ENCODE measurements around the gene LSM7.

The LSM7 gene

DNA sequence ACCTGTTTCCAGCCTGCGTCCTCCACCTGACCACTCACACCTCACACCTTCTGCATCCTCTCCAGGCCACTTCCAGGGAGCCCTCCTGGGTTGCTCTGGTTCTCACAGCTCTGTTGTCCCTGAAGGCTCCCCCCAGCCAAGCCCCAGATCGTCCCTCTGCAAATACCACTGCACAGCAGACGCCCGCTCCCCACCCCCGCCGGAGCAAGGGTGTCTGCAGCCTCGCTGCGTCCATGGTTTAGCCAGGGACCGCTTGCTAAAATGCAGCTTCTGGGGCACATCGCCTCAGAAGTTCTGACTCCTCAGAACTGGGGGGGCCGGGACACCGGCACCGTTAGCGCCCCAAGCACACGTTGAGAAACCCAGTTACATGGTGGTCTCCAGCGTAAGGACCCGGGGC is 21.4 kb downstream of the LSM7 start:
- no peak overlapping the region for H2BK120ac ChIP-seq (ENCODE audit: low read depth, low read length)
- no peak overlapping the region for H3K9ac ChIP-seq (ENCODE audit: low read depth, low read length, poor library complexity)
- peak overlapping the region; percentile 4 for H3K18ac ChIP-seq (ENCODE audit: low read length)
- H3K4me1 ChIP-seq (ENCODE audit: control insufficient read depth in 2 of 2, insufficient read depth in 1 of 2, low read depth in 1 of 2, low read length in 2 of 2), result peaks cover 8 to 11% of the 10 kb centered on the region in 2 donors
- no peaks in the 10 kb centered on the region for H3K36me3 ChIP-seq (replicated peaks in 1 of 2; ENCODE audit: control insufficient read depth in 2 of 2, insufficient read depth in 2 of 2, low read length in 2 of 2)
- no peak overlapping the region for H3K4me3 ChIP-seq (ENCODE audit: low read length in 2 of 2)
- no peak overlapping the region for H3K4me2 ChIP-seq (ENCODE audit: insufficient read depth, low read length, poor library complexity, severe bottlenecking)
- no peak overlapping the region for H2BK5ac ChIP-seq (ENCODE audit: low read length)
- H3K27ac ChIP-seq (replicated peaks; ENCODE audit: low read length), result no peak overlapping the region
- H3K79me1 ChIP-seq (ENCODE audit: low read depth, low read length), result no peaks in the 10 kb centered on the region
- H3K14ac ChIP-seq (ENCODE audit: low read length), result no peak overlapping the region
- H3K27me3 ChIP-seq (ENCODE audit: control insufficient read depth in 3 of 3, insufficient read depth in 3 of 3, low read depth in 1 of 3, low read length in 3 of 3), result peaks cover 0 to 80% (median 28%) of the 10 kb centered on the region in 3 experiments
- peak overlapping the region; percentile 75 for H2BK15ac ChIP-seq (ENCODE audit: low read length)
- no peak overlapping the region for H4K91ac ChIP-seq (ENCODE audit: low read depth, low read length, poor library complexity)
- no peak overlapping the region for H2BK12ac ChIP-seq (ENCODE audit: low read length)
- no peak for DNase-seq (ENCODE audit: low spot score)
- H3K4ac ChIP-seq (ENCODE audit: low read length), result no peak overlapping the region
- no peak overlapping the region for H4K8ac ChIP-seq (ENCODE audit: low read depth, low read length)
- H3K23ac ChIP-seq (ENCODE audit: low read depth, low read length, poor library complexity), result peak overlapping the region; percentile 61
- peak overlapping the region; percentile 78 for H2AK5ac ChIP-seq (ENCODE audit: low read depth, low read length)
- H3K9me3 ChIP-seq (replicated peaks in 1 of 2; ENCODE audit: control insufficient read depth in 2 of 2, insufficient read depth in 1 of 2, low read depth in 1 of 2, low read length in 2 of 2), result no peaks in the 10 kb centered on the region
- no peak overlapping the region for H2AFZ ChIP-seq (ENCODE audit: low read length)
- no CpG with 5 or more reads among the region's 17 CpGs for WGBS, 2 donors (ENCODE audit: extremely low coverage in 2 of 2, insufficient read length in 2 of 2, insufficient replicate concordance in 1 of 2)

DNA sequence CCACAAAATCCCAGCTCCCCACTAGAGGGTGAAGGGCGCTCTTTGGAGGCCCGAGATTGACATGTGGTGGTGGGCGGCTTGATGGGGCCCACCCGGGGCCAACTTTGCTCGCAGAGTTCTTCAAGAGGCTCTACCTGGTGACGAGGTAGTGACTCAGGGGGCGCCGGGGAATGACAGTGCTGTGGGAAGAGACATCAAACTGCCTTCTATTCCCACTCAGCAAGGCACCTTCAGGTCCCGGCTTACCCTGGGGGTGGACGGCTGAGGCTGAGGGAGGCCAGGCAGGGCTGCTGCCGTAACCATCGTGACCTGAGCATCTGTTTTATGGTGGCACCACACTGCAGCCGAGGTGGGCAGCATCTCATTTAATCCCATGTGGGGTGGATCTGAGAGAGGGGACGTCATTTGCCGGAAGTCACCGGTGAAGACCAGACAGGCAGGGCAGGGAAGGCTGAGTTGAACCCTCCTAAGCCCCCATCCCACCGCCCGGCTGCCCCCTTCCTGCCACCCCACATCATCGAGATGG is 22.0 kb downstream of the LSM7 start:
- Histone ChIP-seq H3K27me3 (ENCODE audit: control insufficient read depth in 3 of 3, insufficient read depth in 3 of 3, low read depth in 1 of 3, low read length in 3 of 3) (peaks cover 0 to 80% (median 28%) of the 10 kb centered on the region in 3 experiments), H2AFZ (ENCODE audit: low read length) (no peak overlapping the region), H3K23ac (ENCODE audit: low read depth, low read length, poor library complexity) (peak overlapping the region; percentile 61), H3K18ac (ENCODE audit: low read length) (no peak overlapping the region), H3K4me2 (ENCODE audit: insufficient read depth, low read length, poor library complexity, severe bottlenecking) (no peak overlapping the region), H3K4me3 (ENCODE audit: low read length in 2 of 2) (no peak overlapping the region), H3K4ac (ENCODE audit: low read length) (no peak overlapping the region), H3K79me1 (ENCODE audit: low read depth, low read length) (no peaks in the 10 kb centered on the region), H3K4me1 (ENCODE audit: control insufficient read depth in 2 of 2, insufficient read depth in 1 of 2, low read depth in 1 of 2, low read length in 2 of 2) (peaks cover 8 to 12% of the 10 kb centered on the region in 2 donors), H3K9me3 (replicated peaks in 1 of 2; ENCODE audit: control insufficient read depth in 2 of 2, insufficient read depth in 1 of 2, low read depth in 1 of 2, low read length in 2 of 2) (no peaks in the 10 kb centered on the region), H2BK5ac (ENCODE audit: low read length) (no peak overlapping the region), H3K9ac (ENCODE audit: low read depth, low read length, poor library complexity) (no peak overlapping the region), H2AK5ac (ENCODE audit: low read depth, low read length) (peak overlapping the region; percentile 78), H4K91ac (ENCODE audit: low read depth, low read length, poor library complexity) (no peak overlapping the region), H2BK12ac (ENCODE audit: low read length) (no peak overlapping the region), H2BK15ac (ENCODE audit: low read length) (peak overlapping the region; percentile 25), H3K14ac (ENCODE audit: low read length) (no peak overlapping the region), H3K27ac (replicated peaks; ENCODE audit: low read length) (no peak overlapping the region), H4K8ac (ENCODE audit: low read depth, low read length) (no peak overlapping the region), H3K36me3 (replicated peaks in 1 of 2; ENCODE audit: control insufficient read depth in 2 of 2, insufficient read depth in 2 of 2, low read length in 2 of 2) (no peaks in the 10 kb centered on the region), H2BK120ac (ENCODE audit: low read depth, low read length) (peak overlapping the region; percentile 87)
- WGBS, 2 donors (ENCODE audit: extremely low coverage in 2 of 2, insufficient read length in 2 of 2, insufficient replicate concordance in 1 of 2), result no CpG with 5 or more reads among the region's 19 CpGs
- no peak for DNase-seq (ENCODE audit: low spot score)

- H3K14ac ChIP-seq (ENCODE audit: low read length), result no peak overlapping the region
- peak overlapping the region; percentile 87 for H2BK120ac ChIP-seq (ENCODE audit: low read depth, low read length)
- H4K91ac ChIP-seq (ENCODE audit: low read depth, low read length, poor library complexity), result peak overlapping the region; percentile 72
- H3K9ac ChIP-seq (ENCODE audit: low read depth, low read length, poor library complexity), result peak overlapping the region; percentile 21
- no peak overlapping the region for H3K4ac ChIP-seq (ENCODE audit: low read length)
- no peak overlapping the region for H3K18ac ChIP-seq (ENCODE audit: low read length)
- H3K4me2 ChIP-seq (ENCODE audit: insufficient read depth, low read length, poor library complexity, severe bottlenecking), result no peak overlapping the region
- H2AFZ ChIP-seq (ENCODE audit: low read length), result no peak overlapping the region
- H3K4me1 ChIP-seq (ENCODE audit: control insufficient read depth in 2 of 2, insufficient read depth in 1 of 2, low read depth in 1 of 2, low read length in 2 of 2), result peaks cover 8 to 14% of the 10 kb centered on the region in 2 donors
- H3K27ac ChIP-seq (replicated peaks; ENCODE audit: low read length), result no peak overlapping the region
- no peak overlapping the region for H3K4me3 ChIP-seq (ENCODE audit: low read length in 2 of 2)
- peak overlapping the region; percentile 58 for H2BK15ac ChIP-seq (ENCODE audit: low read length)
- H3K36me3 ChIP-seq (replicated peaks in 1 of 2; ENCODE audit: control insufficient read depth in 2 of 2, insufficient read depth in 2 of 2, low read length in 2 of 2), result no peaks in the 10 kb centered on the region
- no peaks in the 10 kb centered on the region for H3K79me1 ChIP-seq (ENCODE audit: low read depth, low read length)
- no peak overlapping the region for H4K8ac ChIP-seq (ENCODE audit: low read depth, low read length)
- peak overlapping the region; percentile 97 for H2AK5ac ChIP-seq (ENCODE audit: low read depth, low read length)
- no CpG with 5 or more reads among the region's 19 CpGs for WGBS, 2 donors (ENCODE audit: extremely low coverage in 2 of 2, insufficient read length in 2 of 2, insufficient replicate concordance in 1 of 2)
- H3K27me3 ChIP-seq (ENCODE audit: control insufficient read depth in 3 of 3, insufficient read depth in 3 of 3, low read depth in 1 of 3, low read length in 3 of 3), result peaks cover 0 to 77% (median 28%) of the 10 kb centered on the region in 3 experiments
- no peak for DNase-seq (ENCODE audit: low spot score)
- peak overlapping the region; percentile 10 for H2BK12ac ChIP-seq (ENCODE audit: low read length)
- H2BK5ac ChIP-seq (ENCODE audit: low read length), result peak overlapping the region; percentile 53
- H3K9me3 ChIP-seq (replicated peaks in 1 of 2; ENCODE audit: control insufficient read depth in 2 of 2, insufficient read depth in 1 of 2, low read depth in 1 of 2, low read length in 2 of 2), result no peaks in the 10 kb centered on the region
- H3K23ac ChIP-seq (ENCODE audit: low read depth, low read length, poor library complexity), result no peak overlapping the region
Observed at GRCh38 chr19:2305452-2306280, 22.7 kb downstream of the LSM7 start.

DNA sequence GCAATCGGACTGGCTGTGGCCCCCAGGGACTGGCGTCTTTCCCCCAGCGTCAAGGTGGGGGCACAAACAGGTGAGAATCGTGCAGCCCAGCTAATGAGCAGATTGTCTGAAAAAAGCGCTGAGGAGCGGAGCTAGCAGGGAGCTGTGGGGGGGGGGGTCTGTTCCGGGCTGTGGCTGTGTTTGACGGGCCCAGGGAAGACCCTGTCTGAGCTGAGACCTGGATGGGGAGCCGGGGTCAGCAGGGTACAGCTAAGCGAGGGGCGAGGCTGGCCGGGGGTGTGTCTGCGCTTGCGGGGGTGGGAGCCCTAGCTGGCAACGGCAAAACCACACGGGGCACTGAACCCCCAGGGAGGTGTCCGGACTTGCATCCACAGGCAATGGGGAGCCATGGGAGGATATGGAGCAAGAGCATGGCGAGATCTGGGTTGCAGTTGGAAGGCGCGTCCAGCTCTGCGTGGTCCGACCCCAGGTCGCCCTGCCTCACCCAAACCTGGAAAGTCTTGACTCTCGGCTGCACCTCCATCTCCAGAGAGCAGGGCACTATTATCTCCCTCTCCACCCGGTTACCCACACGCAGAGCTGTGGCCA is 25.1 kb downstream of the LSM7 start:
- no CpG with 5 or more reads among the region's 26 CpGs for WGBS, 2 donors (ENCODE audit: extremely low coverage in 2 of 2, insufficient read length in 2 of 2, insufficient replicate concordance in 1 of 2)
- H2AK5ac ChIP-seq (ENCODE audit: low read depth, low read length), result peak overlapping the region; percentile 97
- no peak overlapping the region for H4K8ac ChIP-seq (ENCODE audit: low read depth, low read length)
- peak overlapping the region; percentile 98 for H2BK5ac ChIP-seq (ENCODE audit: low read length)
- H3K27me3 ChIP-seq (ENCODE audit: control insufficient read depth in 3 of 3, insufficient read depth in 3 of 3, low read depth in 1 of 3, low read length in 3 of 3), result peaks cover 0 to 53% (median 22%) of the 10 kb centered on the region in 3 experiments
- H3K36me3 ChIP-seq (replicated peaks in 1 of 2; ENCODE audit: control insufficient read depth in 2 of 2, insufficient read depth in 2 of 2, low read length in 2 of 2), result no peaks in the 10 kb centered on the region
- H3K4me3 ChIP-seq (ENCODE audit: low read length in 2 of 2), result no peak overlapping the region
- H3K4me2 ChIP-seq (ENCODE audit: insufficient read depth, low read length, poor library complexity, severe bottlenecking), result no peak overlapping the region
- peak overlapping the region; percentile 99 for H3K14ac ChIP-seq (ENCODE audit: low read length)
- H2BK15ac ChIP-seq (ENCODE audit: low read length), result peak overlapping the region; percentile 99
- peak overlapping the region; percentile 81 for H2BK120ac ChIP-seq (ENCODE audit: low read depth, low read length)
- no peak for DNase-seq (ENCODE audit: low spot score)
- H3K9ac ChIP-seq (ENCODE audit: low read depth, low read length, poor library complexity), result no peak overlapping the region
- no peak overlapping the region for H3K4ac ChIP-seq (ENCODE audit: low read length)
- peaks cover 8 to 14% of the 10 kb centered on the region in 2 donors for H3K4me1 ChIP-seq (ENCODE audit: control insufficient read depth in 2 of 2, insufficient read depth in 1 of 2, low read depth in 1 of 2, low read length in 2 of 2)
- H2AFZ ChIP-seq (ENCODE audit: low read length), result peak overlapping the region; percentile 100
- H3K79me1 ChIP-seq (ENCODE audit: low read depth, low read length), result no peaks in the 10 kb centered on the region
- no peaks in the 10 kb centered on the region for H3K9me3 ChIP-seq (replicated peaks in 1 of 2; ENCODE audit: control insufficient read depth in 2 of 2, insufficient read depth in 1 of 2, low read depth in 1 of 2, low read length in 2 of 2)
- peak overlapping the region; percentile 93 for H3K18ac ChIP-seq (ENCODE audit: low read length)
- no peak overlapping the region for H4K91ac ChIP-seq (ENCODE audit: low read depth, low read length, poor library complexity)
- H2BK12ac ChIP-seq (ENCODE audit: low read length), result peak overlapping the region; percentile 90
- peak overlapping the region; percentile 96 for H3K23ac ChIP-seq (ENCODE audit: low read depth, low read length, poor library complexity)
- no peak overlapping the region for H3K27ac ChIP-seq (replicated peaks; ENCODE audit: low read length)

All from neuronal stem cell (in vitro differentiated cells).